GM19324 (cell line): ENCODE results near the gene MRPS26.
"Not testable (repeated sequence)": the region's sequence is repeated elsewhere in the genome, so short reads cannot be mapped to it uniquely, and the experiment has no call there.

Source experiments
- ATAC-seq: cut with Tn5 transposase; IDR thresholded peaks from one replicate; pipeline ENCODE4 v1.9.1; 2021; ENCODE audit warnings: mild to moderate bottlenecking, moderate library complexity; ENCODE audit not compliant: unreplicated experiment, low FRiP score

Gene MRPS26

DNA sequence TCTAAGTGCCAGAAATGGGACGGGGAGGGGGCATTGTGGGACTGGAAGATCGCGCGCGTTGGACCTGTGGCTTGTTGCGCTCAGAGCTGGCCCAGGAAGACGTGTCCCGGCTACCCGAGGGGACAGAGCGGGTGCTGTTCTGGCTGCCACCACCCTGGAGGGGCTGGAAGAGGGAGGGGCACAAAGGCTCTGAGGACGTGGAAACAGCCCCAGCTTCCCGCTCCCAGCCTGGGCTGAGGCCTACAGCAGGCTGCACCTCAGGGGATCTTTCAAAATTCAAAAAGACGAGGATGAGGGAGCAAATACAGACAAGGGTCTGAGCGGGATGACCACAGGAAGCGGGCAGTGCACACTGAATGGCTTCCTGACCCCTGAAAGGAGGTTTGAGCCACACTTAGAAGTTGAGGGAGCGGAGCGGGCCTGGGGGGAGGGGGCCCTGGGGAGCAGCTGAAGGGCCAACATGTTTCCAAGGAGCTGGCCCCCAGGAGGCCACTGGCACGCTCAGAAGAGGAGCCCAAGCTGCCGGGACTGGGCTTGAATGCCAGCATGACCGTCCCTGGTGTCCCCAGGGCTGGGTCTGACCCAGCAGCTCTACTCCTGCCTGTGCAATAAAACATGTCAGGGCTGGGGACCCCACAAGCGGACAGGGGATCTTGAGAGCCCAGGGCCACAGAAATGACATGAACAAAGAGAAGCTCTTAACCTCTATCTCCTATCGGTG is 26.8 kb downstream of the MRPS26 start:
- no peak for ATAC-seq

DNA sequence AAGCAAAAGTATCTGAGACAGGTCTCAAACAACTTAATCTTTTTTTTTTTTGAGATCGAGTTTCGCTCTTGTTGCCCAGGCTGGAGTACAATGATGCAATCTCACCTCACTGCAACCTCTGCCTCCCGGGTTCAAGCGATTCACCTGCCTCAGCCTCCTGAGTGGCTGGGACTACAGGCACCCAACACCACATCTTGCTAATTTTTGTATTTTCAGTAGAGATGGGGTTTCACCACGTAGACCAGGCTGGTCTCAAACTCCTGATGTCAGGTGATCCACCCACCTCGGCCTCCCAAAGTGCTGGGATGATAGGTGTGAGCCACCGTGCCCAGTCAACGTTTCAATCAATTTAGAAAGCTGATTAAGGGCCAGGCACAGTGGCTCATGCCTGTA is 27.4 kb downstream of the MRPS26 start:
- ATAC-seq: not testable (repeated sequence)

DNA sequence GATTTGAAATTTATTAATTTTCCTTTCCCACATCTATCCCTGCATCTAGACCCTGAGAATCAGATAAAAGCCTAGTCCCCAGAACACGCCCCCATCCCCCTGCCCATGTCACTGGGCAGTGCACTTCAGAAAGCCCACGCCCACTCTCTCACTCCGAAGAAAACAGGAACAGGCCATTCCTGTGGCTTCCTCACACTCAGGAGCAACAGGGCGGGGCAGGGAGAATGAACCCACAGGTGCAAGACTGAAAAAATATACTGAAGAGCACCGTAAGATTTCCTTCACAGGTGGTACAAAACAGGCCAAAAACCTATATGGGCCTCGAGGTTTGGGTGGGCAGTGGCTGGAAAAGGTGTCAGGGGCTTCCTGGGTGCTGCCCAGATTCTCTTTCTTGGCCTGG is 29.0 kb downstream of the MRPS26 start:
- no peak for ATAC-seq

DNA sequence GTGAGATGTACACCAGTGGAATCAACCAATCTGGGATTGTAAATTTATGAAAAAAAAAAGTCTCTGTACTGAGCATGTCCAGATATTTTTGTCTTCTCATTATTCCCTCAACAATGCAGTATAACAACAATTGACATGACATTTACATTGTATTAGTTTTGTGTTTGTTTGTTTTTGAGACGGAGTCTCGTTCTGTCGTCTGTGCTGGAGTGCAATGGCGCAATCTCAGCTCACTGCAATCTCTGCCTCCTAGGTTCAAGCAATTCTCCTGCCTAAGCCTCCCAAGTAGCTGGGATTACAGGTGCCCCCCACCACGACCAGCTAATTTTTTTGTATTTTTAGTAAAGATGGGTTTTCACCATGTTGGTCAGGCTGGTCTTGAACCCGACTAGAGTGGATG is 29.5 kb downstream of the MRPS26 start:
- ATAC-seq: not testable (repeated sequence)

DNA sequence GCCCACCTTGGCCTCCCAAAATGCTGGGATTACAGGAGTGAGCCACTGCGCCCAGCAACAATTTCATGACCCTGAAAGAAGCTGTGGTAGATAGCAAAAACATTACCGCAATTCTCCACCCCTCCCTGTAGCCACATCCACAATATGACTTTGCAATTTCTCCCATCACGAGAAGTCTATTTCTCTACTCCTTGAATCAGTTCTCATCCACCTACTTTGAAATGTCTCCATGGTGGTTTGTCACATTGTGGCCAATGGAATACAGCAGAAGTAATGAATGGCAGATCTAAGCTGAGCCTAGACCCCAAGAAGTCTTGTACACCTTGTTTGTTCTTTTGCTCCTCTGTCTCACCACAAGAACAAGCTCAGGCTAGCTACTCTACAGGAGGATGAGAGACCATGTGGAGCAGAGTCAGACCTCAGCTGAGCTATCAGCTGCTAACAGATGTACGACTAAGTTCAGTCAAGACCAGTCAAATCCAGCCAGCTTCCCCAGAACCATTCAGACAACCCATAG is 31.8 kb downstream of the MRPS26 start:
- ATAC-seq: no peak

DNA sequence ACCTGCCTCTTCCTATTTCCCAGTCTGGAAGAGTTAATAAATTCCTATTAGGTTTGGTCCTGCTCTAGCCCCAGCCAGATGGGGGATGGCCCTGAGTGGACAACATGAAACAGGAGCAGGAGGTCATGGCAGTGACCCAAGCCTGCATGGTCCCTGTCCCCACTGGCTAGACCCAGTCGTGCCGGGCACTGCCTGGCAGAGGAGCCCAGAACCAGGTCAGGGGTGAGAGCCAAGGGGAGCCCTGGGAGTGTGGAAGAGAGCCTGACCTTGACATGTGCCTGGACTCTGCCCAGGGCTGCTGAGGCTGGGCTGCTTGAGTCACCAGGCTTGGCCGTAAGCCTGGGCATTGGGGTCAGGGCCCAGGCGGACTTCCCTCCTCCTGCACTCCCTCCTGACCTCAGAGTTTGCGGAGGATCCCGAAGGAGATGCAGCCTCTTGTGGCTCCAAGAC is 35.1 kb downstream of the MRPS26 start:
- ATAC-seq: no peak

DNA sequence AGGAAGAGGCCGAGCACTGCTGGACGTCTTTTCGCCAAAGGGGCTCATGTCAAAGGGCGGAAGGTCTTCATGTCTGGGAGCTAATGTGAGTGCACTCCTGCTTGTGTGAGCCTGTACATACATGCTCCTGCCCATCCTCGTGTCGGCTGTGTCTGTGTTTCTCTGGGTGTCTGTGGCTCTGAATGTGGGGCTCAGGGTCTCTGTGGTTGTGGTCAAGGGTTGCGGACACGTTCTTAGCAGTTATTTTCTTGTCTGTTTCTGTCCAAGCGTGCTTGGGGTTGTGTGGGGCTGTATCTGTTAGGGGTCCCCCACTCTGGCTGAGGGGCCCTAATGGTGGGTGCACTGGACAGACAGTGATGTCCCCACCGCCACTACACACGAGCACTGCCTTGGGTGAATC is 35.8 kb downstream of the MRPS26 start:
- ATAC-seq: no peak

DNA sequence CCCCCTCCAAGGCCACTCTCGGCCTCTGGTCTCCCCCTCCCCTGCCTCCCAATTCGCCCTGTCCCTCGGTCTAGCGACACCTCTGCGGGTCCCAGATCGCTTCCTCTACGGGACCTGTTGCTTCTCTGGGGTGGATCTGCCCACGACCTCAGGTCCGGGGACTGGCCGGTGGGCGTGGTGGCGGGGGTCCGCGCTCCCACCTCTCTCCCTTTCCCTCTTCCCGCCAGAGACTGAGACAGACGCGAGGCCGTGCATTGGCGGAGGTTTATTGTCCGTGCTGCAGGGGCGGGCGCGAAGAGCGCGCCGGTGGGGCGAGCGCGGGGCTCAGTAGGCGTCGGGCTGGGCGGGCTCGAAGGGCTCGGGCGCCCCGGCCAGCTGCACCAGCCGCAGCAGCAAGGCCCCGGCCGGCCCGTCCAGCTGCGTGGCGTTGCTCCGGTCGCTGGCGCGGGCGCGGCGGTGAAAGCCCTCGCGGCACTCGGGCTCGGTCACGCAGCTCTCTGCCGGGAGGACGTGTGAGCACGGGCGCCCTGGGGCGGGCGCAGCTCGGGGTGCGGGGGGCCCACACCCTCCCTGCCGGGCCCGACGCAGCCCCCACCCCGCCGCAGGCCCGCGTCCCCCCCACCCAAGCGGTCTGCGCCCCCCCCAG is 36.6 kb downstream of the MRPS26 start:
- no peak for ATAC-seq

DNA sequence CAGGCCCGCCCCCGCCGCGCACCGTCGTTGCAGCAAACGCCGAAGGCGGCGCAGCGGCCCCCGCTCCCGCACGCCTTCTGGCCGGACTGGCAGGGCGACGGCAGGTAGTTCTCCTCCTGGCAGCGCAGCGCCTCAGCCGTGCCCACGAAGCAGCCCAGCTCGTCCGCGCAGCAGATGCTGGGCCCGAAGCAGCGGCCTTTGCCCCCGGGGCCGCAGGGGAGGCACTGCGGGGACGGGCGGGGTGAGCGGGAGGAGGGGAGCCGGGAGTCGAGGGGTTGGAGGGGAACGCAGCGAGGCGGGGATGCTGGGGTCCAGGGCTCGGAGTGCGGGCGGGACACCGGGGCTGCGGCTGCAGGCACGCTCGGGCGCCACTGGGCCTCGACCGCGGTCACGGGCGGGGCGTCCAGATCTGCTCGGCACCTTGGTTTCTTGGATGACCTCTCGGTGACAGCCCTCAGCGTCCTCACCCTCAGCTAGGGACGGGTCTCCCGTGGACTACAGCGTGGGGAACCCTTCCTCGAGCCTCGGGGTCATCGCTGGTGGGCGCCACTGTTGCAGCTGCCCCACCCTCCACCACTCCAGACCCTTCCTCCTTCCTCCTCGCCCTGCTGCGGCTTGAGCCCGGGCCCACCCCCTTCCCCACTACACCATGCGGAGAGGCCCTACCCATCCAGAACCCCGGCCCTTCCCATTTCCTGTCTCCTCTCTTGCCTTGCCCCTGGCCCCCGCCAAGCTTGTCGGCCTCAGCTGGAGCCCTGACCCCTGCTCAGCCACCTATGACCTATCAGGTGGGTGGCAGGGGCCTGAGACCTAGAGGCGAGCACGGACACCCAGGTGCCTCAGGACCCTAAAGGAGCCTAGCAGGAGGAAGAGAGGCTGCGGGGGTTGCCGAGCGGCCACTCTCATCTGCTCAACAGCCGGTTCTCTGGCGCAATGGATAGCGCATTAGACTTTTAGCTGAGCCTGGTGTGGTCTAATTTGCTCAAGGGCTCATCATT is 37.4 kb downstream of the MRPS26 start:
- ATAC-seq: no peak

DNA sequence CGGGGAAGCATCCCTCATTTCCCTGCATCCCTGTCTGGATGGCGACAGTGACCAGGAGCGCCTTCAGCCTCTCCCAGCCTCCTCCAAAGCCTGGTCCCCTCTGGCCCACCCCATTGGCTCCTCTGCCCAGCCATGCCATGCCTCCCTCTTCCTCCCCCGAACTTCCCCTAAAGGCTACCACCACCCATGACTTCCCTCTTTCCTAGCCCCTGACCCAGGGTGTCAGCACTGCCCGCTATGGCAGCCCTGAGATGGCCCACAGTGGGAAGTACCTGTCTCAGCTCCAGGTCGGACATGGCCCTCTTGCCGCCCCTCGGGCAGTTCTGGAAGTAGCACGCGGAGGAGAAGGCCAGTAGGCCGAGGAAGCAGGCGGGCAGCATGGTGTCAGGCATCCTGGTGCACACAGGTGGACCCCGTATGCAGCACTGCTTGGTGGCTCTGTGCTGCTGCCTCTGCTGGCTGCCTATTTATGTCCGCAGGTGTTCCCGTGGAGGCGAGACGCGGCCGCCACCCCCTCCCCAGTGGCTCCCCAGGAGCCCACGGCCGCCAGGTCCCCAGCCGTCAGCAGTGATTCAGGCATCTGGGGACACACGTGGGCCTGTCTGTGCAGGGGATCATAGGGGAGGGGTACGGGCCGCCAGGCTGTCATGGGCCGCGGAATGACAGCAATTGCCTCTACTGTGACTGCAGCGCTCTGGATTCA is 38.6 kb downstream of the MRPS26 start, which contains the start of gene AVP:
TSS of gene AVP (minus strand) at position 442 of the 703 bp plus-strand sequence. CDS start at position 392, 50 bp downstream.
- ATAC-seq: no peak

DNA sequence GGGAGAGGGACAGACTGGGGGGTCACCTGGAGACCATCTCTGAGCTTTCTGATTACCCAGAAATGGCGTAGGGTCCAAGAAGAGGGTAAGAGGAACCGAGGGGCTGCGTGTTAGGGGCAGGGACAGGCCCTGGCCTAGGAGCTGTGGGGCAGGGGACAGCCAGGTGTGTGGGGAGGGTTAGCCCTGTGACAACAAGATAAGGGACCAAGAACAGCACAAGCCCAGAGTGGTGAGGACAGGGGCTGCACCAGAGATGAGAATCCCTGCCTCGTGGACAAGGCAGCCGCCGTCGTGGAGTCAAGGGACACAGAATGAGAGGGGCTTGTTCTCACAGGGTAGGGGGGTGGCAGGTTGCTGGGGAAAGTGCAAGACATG is 39.1 kb downstream of the MRPS26 start:
- no peak for ATAC-seq

DNA sequence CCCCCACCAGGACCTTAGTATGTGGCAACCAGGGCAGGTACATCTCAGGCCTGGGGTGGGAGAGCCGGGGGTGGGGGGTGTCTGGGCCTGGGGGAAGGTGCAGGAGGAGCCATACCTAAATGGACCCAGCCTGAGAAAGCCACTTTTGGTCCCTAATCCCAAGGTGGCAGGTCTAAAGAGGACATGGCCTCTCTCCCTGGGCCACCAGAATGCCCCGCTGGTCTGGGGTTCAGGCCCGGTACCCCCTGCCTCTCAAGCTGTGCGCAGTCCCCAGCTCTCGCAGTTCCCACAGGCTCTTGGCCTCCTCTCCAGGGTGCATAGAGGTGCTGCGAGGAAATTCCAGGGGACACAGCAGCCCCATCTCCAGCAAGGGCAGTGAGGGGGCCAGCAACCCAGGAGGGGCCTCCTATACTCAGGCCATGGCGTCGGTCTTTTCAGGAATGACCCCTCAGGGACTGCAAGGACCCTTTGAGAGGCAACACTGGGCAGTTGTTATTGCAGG is 39.8 kb downstream of the MRPS26 start:
- ATAC-seq: no peak

DNA sequence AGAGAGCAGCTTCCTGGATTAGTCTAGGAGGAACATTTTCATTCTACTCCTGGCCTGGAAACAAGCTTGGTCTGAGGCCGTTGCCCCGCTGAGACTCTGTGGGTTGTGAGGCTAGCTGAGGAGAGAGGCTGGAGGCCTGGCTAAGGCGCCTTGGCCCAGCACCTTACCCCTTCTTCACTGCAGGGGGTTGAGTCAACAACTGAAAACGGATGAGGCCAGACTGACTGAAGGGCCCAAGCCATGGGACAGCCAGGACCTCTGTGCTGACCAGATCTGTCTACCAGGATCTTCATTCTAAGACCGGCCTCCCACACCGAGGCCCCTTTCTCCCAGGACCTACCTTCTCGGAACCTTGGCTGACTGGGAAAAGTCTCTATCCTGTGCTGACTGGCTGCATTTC is 42.2 kb downstream of the MRPS26 start:
- ATAC-seq: no peak

DNA sequence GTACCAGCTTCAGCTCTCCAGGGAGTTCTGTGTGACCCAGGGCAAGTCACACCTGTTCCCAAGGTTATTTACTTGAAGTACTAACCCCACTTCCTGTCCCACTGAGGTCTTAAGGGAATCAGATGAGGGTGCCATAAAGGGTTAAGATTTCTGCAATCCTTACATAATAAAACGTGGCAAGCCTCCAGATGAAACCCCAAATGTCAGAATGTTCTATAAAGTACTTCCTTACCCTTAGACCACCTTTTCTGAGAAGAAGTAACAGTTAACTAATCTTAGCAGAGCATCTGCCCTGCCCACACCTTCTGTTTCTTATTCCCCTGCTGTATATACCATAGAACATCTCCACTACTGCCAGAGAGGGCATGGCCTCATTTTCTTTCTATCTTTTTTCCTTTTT is 44.7 kb downstream of the MRPS26 start:
- ATAC-seq: no peak

DNA sequence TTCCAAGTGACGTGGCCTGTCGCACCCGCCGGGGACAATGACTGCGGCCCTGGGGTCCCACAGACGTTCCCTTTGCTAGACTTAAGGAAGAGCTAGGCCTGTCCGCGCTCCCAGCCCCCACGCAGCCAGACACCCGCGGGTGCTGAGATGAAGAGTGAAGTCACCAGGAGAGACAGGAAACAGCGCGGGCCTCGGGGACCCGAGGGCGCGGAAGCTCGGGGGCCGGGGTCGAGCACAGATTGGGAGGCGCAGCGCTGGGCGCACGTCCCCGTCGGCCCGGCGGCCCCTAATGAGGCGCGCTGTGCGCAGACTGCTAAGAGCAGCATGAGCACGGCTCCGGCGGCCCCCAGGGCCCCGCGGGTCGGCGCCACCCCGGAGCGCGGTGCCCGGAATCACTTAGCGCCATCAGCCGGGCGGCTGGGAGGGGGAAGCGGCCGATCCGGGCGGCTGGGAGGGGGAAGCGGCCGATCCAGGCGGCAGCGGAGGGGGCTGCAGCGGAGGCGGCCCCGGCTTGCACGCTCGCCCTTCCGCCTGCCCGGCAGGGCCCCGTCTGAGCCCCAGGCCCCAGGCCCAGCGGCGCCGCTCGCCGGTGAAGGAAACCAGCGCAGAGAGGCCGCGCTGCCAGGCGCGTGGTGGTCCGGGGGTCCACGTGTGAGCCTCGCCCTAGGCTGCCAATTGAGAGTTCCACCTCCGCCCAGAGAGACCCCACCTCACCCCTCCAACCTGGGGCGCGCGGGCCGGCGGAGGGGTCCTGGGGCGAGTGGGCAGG is 46.9 kb downstream of the MRPS26 start:
- no peak for ATAC-seq

DNA sequence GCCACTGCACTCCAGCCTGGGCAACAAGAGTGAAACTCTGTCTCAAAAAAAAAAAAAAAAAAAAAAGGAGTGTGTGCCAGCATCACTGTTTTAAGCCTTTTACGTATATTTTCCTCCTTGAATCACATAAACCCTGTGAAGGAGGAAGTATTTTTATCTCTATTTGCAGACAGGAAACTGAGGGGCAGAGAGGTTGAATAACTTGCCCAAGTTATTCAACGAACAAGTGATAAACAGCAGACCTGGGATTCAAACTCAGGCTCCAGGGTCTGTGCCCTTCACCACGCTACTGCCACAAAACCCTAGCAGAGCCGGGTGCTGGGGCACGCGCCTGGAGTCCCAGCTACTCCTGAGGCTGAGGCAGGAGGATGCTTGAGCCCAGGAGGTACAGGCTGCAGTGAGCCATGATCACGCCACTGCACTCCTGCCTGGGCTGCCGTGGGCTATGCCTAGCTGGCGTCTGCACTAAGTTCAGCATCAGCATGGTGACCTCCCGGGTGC is 48.1 kb downstream of the MRPS26 start:
- no peak for ATAC-seq

DNA sequence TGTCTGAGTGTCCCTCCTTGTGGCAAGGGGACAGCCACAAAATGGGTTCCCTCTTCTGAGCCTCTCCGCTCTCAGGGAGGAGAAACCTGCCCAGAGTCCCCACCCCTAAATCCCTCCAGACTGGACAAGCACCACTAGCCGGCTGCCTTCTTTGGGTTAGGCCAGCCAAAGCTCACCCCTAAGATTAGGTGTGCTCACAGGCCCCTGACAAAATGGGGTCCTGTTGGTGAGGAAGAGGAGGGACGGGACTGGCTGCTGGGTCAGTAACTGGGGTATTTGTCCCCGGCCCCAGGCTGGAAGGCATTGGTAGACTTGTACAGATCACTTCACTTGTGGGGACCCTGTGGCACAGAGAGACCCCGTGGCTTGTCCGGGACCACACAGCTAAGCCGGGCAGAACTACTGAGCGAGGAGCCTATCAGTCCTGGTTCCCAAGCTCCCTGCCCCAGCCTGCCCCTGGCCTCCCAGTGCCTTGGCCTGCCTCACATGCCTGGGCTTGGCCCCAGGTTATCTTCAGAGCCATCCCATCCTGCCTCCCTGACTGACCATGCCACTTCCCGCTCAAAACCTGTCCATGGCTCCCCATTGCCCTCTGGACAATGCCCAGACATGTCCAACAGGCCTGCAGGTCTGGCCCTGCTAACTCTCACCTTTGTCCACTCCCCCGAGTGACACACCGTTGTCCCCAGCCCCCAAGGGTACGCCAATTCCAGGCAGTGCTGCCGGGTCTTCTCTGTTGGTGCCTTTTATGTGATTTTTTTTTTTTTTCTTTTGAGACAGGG is 49.2 kb downstream of the MRPS26 start:
- no peak for ATAC-seq
